ACC112 (cell line): Measurements from ENCODE around the gene PTCD3.

Experiments
- H2AFZ ChIP-seq: fragments of 200-600 bp; sonication (generic); one replicate; pipeline ENCODE4 v1.6.0; 2017; ENCODE audit warnings: antibody characterized with exemption, low read length; ENCODE audit not compliant: unreplicated experiment
- H3K27ac ChIP-seq: fragments of 200-600 bp; sonication (generic); 2 replicates; pipeline ENCODE4 v1.5.1; 2014; ENCODE audit warnings: low read depth, mild to moderate bottlenecking, antibody characterized with exemption, low read length, moderate library complexity
- H3K27me3 ChIP-seq: fragments of 200-600 bp; sonication (generic); 2 replicates; pipeline ENCODE4 v1.6.1; 2014; ENCODE audit warnings: mild to moderate bottlenecking, antibody characterized with exemption, low read length, moderate library complexity, mixed read lengths; ENCODE audit not compliant: insufficient read depth
- H3K36me3 ChIP-seq: fragments of 200-600 bp; sonication (generic); 2 replicates; pipeline ENCODE4 v1.6.1; 2016; ENCODE audit warnings: mild to moderate bottlenecking, antibody characterized with exemption, low read length, moderate library complexity, mixed read lengths; ENCODE audit not compliant: insufficient read depth
- H3K4me1 ChIP-seq: fragments of 200-600 bp; sonication (generic); one replicate; pipeline ENCODE4 v1.6.1; 2016; ENCODE audit warnings: low read length, mixed read lengths; ENCODE audit not compliant: insufficient read depth, unreplicated experiment, control insufficient read depth
- H3K4me3 ChIP-seq: fragments of 200-600 bp; sonication (generic); 2 replicates; pipeline ENCODE4 v1.5.1; 2014; ENCODE audit warnings: mild to moderate bottlenecking, low read depth, low read length
- H3K79me2 ChIP-seq: fragments of 200-600 bp; sonication (generic); one replicate; pipeline ENCODE4 v1.6.0; 2016; ENCODE audit warnings: low read length; ENCODE audit not compliant: control insufficient read depth, unreplicated experiment, insufficient read depth

PTCD3 gene

GRCh38 chr2:86185517-86186212, 79.6 kb downstream of the PTCD3 start:
- Histone ChIP-seq H2AFZ (no peak overlapping the region), H3K79me2 (peaks cover 92% of the 10 kb centered on the region), H3K4me3 (no peak overlapping the region), H3K27me3 (no peaks in the 10 kb centered on the region), H3K36me3 (peaks cover 10% of the 10 kb centered on the region; the same call in 1 of the 2 replicates), H3K4me1 (peaks cover 20% of the 10 kb centered on the region), H3K27ac (no peak overlapping the region)

DNA sequence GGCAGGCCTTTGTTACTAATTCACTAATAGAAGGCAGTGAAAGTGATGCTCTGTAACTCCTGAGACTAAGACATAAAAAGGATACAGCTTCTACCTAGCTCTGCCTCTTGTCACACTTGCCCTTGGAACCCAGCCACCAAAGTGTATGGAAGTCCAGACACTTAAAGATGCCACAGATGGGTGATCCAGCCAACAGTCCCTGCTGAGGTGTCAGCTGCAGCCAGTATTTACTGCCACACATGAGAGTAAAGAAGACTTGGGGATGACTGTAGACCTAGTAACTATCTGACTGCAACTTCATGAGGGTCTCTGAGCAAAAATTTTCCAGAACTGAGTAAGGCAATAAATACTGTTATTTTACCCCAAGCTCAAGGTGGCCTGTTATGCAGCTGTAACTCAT, 80.4 kb downstream of the PTCD3 start:
- no peaks in the 10 kb centered on the region for H3K27me3 ChIP-seq
- H3K27ac ChIP-seq, result no peak overlapping the region
- H3K79me2 ChIP-seq, result peaks cover 94% of the 10 kb centered on the region
- peaks cover 20% of the 10 kb centered on the region for H3K4me1 ChIP-seq
- H2AFZ ChIP-seq, result no peak overlapping the region
- H3K4me3 ChIP-seq, result no peak overlapping the region
- 0 out of 2 replicates have a peak, but pooled peaks cover 6% of the 10 kb centered on the region for H3K36me3 ChIP-seq

- no peaks in the 10 kb centered on the region for H3K27me3 ChIP-seq
- no peak overlapping the region for H2AFZ ChIP-seq
- no peak overlapping the region for H3K27ac ChIP-seq
- H3K36me3 ChIP-seq, result 0 out of 2 replicates have a peak, but pooled peaks cover 6% of the 10 kb centered on the region
- H3K4me1 ChIP-seq, result peaks cover 20% of the 10 kb centered on the region
- H3K79me2 ChIP-seq, result peaks cover 91% of the 10 kb centered on the region
- H3K4me3 ChIP-seq, result no peak overlapping the region
Measured at GRCh38 chr2:86189782-86190416, 83.9 kb downstream of the PTCD3 start.
